Dermis microvascular lymphatic vessel endothelial cell (primary cell): Measurements from ENCODE around the gene ZFYVE1. TPM values are rescaled to one million over a fixed set of nuclear protein-coding genes. Genes with fewer than 3 reads are reported as not detected.
"Not testable (repeated sequence)": the region's sequence is repeated elsewhere in the genome, so short reads cannot be mapped to it uniquely, and the experiment has no call there.

ENCODE experiments used
- DNase-seq, 2 donors: peaks; one replicate each; pipeline versions ENCODE4 v3.0.0 to v3.0.0-alpha.2; 2010; ENCODE audit warnings: low read depth in 2 of 2
- total RNA-seq: library from RNA; depleted of rRNA; stranded (reverse); fragments of >200 nt; gene quantifications from 2 replicates; pipeline ENCODE4 v1.2.1, GENCODE V29; 2014

The ZFYVE1 gene
- total RNA-seq, 1 donor from 2014 or later = 12.7 TPM

GRCh38 chr14:72958548-72958947 lies 68.4 kb downstream of the ZFYVE1 start:
- DNase-seq = no peak

DNA sequence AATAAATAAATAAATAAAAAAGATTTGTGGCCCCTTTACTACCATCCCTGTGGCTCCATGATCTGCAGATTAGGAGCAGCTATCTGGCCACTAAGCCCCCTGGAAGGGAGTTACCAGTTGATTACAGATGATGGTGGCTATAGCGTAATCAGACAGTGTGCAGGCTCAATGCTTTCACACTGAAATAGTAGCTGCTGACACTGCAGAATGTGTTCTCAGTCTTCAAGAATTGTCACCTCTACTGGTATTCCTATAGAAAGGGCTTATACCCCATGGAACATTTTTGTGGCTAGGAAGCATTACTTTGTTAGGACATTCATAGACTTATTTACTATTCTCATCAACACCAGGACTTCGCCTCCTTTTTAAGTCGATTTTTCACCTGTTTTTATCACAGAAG lies 69.7 kb downstream of the ZFYVE1 start:
- no peak for DNase-seq

- not testable (repeated sequence) for DNase-seq
Observed at GRCh38 chr14:72956741-72957140, 70.2 kb downstream of the ZFYVE1 start.

DNA sequence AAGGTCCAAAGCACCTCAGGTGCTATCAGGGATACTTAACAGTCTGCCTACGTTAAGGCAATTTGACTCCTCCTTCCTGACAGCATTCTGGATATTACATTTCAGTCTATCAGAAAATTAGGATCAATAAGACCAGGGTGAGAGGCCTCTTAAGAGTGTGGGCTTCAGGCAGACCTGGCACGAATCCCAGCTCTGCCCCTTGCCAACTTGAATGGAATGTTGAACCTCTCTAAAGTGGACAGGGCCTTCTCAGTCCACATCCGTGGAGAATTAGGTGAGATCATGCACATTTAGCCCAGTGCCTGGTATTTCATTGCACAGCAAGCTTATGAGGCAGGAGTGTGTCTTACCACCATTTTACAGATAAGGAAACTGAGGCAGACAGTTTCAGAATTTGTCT lies 74.7 kb downstream of the ZFYVE1 start:
- DNase-seq = no peak

DNA sequence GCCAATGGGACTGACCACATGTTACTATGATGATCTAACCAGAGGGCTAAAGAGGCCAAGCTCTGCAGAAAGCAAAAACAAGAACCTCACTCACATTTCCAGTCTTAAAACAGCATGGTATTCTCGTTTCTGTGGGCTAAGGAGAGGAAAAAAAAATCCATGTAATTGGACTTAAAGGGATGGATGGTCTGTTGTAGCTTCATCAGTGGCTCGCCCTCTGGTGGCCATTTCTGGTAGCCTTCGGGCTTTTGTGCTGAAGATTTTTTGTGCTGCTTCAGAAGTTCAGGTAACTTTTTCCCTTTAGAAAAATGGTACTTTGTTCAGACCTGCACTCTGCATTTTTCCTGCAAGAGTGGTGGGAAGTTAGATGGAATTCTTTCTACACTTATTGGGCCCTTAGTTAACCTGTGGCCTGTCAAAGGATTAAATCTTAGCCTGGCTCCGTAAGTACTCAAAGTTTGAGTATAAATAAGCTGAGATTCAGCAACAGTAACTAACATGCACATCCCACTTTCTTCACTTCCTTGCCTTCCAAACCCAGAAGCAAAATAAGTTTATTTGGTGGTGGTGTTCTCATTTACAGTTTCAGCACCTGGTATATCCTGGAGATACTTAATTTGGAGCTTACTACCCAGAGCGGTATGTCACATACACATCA lies 78.3 kb downstream of the ZFYVE1 start:
- DNase-seq = peak; percentile 36 to 63

DNA sequence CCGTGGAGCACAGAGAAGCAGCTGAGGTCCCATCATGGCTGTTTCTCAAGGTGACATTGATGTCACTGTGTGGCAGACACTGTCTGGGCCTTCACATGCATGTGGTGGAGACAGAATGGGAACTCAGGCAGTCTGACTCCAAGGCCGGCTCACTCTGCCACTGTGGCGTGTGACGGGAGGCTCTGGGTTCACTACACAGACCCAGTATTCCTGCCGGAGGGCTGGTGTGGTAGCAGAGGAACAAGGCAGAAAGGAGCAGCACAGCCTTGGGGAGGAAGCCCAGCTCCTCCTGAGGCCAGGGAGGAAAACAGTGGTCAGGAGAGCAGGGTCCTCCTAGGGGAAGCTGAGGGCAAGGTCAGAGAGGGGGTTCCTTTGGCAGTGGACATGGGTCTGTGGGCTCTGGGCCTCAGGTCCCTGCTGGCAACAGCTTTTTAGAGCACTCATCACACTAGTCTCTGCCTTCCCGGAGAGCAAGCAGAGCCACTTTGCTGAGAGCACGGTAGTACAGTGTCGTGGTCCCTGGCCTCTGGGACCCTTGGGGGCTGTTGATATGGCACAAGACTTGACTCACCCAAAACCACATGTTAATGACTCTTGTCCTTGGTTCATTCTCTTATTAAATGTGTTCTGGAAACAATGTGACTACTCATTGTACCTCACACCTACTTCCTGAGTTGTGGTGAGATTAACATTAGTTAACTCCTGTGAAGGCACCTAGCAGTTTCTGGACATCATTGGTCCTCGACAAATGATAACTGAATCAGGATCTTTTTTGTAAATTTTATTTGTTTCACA lies 79.3 kb downstream of the ZFYVE1 start:
- no peak for DNase-seq

DNA sequence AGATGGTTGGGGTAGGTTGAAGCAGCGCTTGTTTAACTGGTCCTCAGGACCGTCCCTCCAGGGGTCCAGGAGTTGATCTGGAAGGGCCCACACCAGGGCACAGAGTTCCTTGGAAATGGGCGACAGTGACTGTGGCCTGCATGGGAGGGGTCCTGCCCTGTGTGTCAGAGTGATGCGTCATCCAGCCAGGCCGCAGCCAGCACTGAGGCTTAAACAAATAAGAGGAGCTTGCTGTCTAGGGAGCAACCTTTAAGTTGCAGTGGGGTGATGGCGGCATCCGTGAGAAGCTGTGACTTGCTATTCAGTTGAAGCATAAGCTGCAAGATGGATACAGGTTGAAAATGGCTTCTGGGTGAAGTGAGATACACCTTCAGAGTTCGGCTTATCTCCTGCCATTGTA lies 80.4 kb downstream of the ZFYVE1 start:
- DNase-seq = no peak

DNA sequence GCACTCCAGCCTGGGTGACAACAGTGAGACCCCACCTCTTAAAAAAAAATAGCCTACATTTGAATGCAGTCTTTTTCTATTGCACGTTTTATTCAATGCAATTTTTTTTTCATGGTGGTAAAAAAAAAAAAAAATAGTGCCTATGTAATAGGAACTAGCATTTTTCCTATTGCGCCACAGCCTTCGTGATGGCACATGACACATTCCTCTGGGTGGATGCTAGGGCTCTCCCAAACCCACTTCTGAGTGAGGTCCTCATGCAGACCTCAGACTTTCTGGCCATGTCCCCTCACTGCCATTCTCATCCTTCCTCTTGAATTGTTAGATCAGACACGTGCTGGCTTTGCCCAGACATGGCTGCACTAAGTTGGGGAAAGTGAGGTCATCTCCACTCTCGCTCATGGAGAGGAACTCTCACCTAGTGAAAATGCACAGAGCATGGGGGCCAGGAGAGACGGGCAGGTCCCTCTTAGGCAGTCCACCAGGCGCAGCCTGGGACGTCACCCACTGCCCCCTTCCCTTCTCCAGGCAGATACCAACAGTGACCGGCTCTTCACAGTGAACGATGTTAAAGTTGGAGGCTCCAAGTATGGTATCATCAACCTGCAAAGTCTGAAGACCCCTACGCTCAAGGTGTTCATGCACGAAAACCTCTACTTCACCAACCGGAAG lies 81.4 kb downstream of the ZFYVE1 start:
- DNase-seq = no peak

DNA sequence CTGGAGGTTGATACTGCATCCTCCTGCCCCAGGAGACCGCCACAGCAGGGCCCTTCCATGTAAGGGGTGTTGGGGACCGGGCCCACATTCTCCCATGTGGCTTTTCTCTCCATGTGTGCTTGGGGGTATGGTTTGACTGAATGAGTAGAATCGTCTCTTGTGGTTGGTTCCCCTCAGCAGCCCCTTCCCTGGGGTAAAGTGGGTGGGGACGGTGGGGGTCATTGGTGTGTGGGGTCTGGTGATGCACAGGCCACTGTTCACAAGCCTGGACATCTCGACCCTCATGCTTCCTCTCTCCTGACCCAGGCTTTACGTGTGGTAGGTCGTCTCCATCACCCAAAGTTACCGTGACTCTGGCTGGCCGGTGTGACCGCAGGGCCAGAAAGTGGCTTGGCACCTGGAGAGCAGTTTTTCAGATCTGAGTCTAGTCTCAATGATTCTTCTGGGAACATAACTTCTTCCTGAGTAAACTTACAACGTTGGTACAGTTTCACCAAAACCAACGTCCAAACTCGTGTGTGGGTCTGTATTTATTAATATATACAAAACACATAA lies 83.0 kb downstream of the ZFYVE1 start:
- no peak for DNase-seq

DNA sequence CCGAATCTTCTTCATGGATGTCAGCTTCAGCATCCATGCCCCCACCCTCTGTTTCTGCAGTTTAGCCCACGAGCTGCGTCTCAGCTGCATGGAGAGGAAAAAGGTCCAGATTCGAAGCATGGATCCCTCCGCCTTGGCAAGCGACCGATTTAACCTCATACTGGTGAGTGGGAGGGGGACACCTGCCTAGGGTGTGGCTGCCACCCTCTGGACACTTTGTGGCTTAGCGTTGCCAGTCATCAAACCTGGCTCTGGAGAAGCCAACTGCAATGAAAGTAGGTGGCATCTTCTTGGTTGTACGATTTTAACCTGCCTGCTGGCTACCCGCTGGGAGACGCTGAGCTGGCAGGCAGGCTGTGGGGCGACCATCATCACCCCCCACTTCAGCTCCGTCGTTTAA lies 84.0 kb downstream of the ZFYVE1 start:
- no peak for DNase-seq

DNA sequence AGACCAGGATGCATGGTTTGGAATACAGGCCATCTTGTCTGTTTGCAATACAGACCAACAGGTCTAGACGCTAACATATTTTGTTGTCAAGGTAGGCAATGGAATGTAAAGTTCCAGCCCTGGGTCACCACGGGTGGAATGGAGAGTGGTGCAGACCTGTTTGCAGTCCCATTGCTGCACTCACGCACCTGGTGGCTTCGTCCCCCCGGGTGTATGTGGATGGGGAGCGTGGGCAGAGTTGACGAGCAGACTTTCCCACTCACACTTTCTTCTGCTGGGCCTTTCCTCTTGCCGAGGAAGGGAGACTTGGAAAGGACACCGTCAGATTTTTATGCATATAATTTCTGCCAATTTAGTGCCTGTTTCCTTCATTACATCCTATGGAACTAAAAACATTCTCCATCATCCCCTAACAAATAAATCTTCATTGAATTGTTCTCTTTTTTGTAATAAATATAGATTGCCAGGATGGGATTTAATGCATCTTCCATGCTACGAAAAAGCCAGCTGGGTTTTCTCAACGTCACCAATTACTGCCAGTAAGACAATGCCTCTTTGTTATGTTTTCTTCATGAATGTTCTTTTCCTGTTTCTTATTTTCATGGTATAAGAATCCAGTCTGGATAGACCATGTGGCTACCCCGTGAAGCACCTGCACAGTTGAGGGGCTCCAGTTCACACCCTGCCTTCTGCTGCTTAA lies 85.5 kb downstream of the ZFYVE1 start:
- DNase-seq = no peak

DNA sequence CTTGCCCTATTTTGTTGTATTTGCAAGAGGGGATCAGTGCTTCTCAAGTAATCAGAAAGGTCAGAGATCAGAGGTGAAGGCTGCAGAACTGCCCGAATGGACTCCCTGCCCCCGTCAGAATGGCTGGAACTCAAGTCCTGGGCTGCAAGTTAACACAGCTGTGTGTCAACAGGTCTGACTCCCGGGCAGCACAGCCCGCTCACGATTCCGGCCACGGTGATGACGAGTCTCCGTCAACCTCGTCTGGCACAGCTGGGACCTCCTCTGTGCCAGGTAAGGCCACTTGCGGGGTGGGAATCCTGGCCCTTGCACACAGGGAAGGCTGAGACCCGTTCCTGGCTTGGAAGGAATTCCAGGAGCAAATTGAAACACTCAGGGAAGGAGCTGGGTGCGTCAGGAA lies 87.3 kb downstream of the ZFYVE1 start:
- no peak for DNase-seq

- no peak for DNase-seq
Observed at GRCh38 chr14:72932893-72933292, 94.0 kb downstream of the ZFYVE1 start.

DNA sequence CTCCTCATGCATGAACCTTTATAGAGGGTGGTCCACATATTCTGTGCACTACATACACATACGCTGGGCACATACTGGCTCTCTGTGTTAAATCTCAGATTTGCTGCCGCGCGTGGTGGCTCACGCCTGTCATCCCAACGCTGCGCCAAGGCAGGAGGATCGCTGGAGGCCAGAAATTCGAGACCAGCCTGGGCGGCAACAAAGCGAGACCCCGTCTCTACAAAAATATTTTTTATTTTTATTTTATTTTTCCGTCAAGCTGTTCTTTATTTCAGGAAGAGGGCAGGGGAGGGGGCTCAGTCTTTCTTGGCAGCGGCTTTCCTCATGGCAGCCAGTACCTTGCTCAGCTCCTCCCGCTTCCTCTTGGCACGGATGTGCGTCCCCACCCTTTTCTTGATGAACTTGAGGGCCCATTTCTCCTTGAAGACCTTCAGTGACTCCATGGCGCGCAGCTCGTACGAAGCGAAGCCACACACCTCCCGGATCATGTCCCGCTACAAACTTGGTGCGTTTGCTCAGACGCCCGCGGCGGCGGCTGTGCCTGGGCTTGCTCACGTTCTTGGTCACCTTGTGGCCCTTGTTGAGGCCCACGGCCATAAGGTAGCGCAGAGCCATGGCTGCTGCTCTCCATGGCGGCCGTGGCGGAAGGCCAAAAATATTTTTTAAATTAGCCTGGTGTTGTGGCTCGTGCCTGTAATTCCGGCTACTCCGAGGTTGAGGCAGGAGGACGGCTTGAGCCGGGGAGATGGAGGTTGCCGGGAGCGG lies 97.4 kb downstream of the ZFYVE1 start:
- DNase-seq = peak in 1 of 2 donors; percentile 28

DNA sequence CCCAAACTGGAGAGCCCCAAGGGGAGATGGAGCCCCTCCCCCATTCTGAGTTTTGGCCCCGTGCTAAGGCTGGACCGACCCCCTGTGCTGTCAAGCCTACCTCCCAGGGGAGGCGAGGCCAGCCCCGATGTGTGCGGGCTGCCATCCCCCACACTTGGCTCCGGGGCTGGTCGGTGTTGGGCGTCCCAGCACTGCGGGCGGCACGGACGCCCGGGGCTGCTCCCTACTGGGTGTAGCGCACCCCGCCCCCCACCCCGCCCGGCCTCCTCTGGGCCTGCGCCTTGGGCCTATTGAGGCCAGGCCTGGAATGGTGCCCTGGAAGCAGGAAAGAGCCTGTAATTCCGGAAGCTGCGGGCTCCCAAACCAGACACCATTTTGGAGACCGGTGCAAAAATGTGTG lies 98.0 kb downstream of the ZFYVE1 start:
- DNase-seq = peak in 1 of 2 donors; percentile 30

DNA sequence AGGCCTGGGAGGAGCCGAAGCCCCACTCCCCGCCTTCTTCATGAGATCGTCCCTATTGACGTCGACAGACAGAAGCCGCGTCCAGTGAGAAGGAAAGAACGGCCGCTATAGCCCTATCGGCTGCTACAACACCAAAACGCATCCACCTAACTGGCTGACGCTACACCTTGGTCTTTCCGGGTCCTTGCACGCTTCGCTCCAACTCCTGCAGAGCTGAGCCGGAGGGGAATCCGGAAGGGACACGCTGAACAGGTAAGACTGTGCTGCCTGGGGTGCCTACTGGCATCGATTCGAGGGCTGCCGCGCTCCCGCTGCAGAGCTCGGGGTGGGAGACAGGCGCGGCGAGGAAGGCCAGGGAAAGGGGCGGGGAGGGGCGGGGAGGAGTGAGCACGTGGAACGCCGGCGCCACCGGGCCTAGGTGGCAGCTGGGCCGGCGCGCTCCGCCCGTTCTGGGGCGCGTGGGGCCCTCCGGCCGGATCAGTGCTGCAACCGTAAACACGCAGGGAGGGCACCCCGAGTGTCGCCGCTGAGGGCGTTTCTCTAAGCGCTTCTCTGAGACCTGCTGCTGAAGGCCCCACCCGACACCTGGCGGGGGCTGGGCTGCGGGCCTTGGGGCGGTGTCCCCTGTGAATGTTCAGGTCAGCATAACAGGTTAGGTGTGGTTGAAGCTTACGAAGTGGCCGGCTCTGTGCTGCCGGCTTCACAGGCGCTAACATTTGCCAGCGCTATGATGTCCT lies 100.4 kb downstream of the ZFYVE1 start, which contains the start of gene DCAF4:
DCAF4 (plus strand) TSS at position 173 of the 737 bp plus-strand sequence. CDS start 11,515 bp downstream, outside the sequence.
- peak; percentile 93 to 99 for DNase-seq

DNA sequence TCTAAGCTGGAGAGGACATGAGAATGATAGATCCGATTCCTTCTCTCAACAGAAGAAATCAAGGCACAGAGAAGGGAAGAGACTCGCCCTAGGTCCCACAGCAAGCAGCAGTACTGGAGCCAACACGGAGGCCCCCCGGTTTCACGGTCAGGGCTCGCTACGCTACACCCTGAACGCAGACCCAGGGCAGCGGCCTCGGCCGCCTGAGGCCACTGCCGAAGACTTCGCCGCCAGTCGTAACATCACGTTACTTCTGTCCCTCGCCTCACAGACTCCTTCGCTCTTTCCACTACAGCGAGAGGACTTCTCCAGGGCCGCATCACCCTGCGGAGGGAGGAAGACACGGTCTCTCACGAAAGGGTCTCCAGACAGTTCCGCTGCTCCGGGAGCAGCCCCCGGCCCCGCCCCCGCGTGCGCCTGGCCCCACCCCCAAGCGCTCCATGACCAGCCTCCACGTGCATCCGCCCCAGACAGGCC lies 101.1 kb downstream of the ZFYVE1 start:
- no peak for DNase-seq

DNA sequence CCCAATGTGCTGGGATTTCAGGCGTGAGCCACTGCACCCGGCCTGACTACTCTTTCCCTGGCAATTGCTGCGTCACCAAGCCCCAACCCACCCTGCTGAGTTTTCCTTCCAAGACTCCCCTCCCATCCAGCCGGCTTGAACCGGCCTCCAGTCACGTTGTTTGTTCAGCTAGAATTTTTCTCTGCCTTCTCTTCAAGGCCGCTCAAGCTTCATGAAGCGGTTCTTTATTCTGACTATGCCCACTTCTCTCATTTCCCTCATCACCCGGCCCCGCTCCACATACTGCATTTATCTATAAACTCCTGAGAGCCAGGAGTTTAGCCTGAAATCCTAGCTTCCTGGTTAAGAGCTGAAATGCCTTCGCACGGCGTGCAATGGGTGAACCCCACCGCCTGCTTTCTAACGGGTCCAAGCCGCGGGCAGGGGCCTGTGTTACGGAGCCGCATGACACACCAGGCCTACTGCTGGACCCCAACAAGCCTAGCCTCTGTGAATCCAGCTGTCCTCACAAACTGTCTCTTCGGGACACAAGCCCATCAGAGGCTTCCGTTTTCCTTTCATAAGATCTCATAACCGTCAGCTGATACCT lies 101.6 kb downstream of the ZFYVE1 start:
- no peak for DNase-seq

- no peak for DNase-seq
Observed at GRCh38 chr14:72924337-72924736, 102.6 kb downstream of the ZFYVE1 start.
